ENCODE measurements around the gene AR.

DNA sequence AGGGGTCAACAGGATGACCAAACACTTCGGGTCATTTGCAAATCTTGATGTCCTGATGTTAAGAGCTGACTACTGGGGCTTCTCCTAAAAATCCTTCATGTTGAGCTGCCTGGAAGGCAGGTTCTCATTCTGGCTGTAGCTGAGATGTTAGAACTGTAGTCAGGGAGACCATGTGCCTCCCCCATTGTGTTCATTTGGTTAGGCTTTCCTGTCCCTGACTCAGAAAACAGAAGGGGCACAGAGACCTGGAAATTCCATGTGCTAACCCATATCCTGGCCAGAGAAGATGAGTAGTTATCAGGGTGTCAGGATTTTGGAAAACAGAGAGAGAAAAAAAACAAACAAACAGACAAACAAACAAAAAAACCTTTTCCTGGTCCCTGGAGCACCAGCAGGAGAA, 177.5 kb downstream of the AR start:
- TF ChIP-seq CTCF (IDR thresholded peaks at IDR 0.05): no peak
- TF ChIP-seq POLR2AphosphoS5 (IDR thresholded peaks at IDR 0.05): no peak
- no peak for TF ChIP-seq POLR2A (IDR thresholded peaks at IDR 0.05)
